Neural crest cell (in vitro differentiated cells): ENCODE data around the gene SLC1A2. TPM values are rescaled to one million over a fixed set of nuclear protein-coding genes. Genes with fewer than 3 reads are reported as not detected.

Experiments
- DNase-seq: peaks from one replicate; pipeline ENCODE4 v3.0.0; 2021; ENCODE audit warnings: low read depth, mixed read lengths, low spot score
- H3K27ac Mint-ChIP-seq: one replicate; pipeline ENCODE4 v1.8.0; 2021; ENCODE audit warnings: mild to moderate bottlenecking, mixed read lengths; ENCODE audit not compliant: unreplicated experiment
- H3K27me3 Mint-ChIP-seq: 2 replicates; pipeline ENCODE4 v1.8.0; 2021; ENCODE audit warnings: low read depth, mild to moderate bottlenecking, mixed read lengths
- H3K36me3 Mint-ChIP-seq: 2 replicates; pipeline ENCODE4 v1.8.0; 2021; ENCODE audit warnings: low read depth, mild to moderate bottlenecking, mixed read lengths
- H3K4me1 Mint-ChIP-seq: 2 replicates; pipeline ENCODE4 v1.8.0; 2021; ENCODE audit warnings: mixed read lengths
- H3K4me3 Mint-ChIP-seq: one replicate; pipeline ENCODE4 v1.8.0; 2021; ENCODE audit warnings: mild to moderate bottlenecking, mixed read lengths
- H3K9me3 Mint-ChIP-seq: 2 replicates; pipeline ENCODE4 v1.8.0; 2021; ENCODE audit warnings: mixed read lengths
- total RNA-seq: library from RNA; stranded (reverse); gene quantifications from 2 replicates; pipeline ENCODE4 v1.2.1, GENCODE V29; 2021
- TF ChIP-seq, protein P1 (sequence below): fragments of 200-600 bp; sonication (generic); conservative IDR thresholded peaks from 2 replicates; pipeline ENCODE4 v1.5.0; 2021; ENCODE audit warnings: antibody characterized with exemption, mild to moderate bottlenecking

SLC1A2 gene
- total RNA-seq, 1 donor from 2014 or later, result 2.7 TPM

DNA sequence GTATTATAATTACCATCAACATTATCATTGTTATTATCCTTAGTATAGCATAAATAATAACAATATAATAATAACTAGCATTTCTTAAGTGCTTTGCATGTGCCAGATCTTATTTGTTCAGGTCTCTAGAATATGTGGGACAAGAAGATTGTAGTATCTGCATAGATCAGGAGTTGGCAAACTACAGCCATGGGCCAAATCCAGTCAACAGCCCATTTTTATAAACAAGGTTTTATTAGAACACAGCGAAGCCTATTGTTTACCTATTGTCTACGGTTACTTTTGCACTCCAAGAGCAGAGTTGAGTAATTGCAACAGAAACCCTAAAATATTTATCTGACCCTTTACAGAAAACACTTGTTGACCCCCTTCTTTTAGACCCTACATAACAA lies 81.4 kb downstream of the SLC1A2 start:
- H3K36me3 Mint-ChIP-seq, result no peaks in the 10 kb centered on the region
- H3K27ac Mint-ChIP-seq, result no peak overlapping the region
- TF ChIP-seq, protein P1, sequence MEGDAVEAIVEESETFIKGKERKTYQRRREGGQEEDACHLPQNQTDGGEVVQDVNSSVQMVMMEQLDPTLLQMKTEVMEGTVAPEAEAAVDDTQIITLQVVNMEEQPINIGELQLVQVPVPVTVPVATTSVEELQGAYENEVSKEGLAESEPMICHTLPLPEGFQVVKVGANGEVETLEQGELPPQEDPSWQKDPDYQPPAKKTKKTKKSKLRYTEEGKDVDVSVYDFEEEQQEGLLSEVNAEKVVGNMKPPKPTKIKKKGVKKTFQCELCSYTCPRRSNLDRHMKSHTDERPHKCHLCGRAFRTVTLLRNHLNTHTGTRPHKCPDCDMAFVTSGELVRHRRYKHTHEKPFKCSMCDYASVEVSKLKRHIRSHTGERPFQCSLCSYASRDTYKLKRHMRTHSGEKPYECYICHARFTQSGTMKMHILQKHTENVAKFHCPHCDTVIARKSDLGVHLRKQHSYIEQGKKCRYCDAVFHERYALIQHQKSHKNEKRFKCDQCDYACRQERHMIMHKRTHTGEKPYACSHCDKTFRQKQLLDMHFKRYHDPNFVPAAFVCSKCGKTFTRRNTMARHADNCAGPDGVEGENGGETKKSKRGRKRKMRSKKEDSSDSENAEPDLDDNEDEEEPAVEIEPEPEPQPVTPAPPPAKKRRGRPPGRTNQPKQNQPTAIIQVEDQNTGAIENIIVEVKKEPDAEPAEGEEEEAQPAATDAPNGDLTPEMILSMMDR, result no peak
- H3K4me1 Mint-ChIP-seq, result peaks cover under 1% of the 10 kb centered on the region
- no peak overlapping the region for H3K4me3 Mint-ChIP-seq
- DNase-seq, result no peak
- H3K27me3 Mint-ChIP-seq, result no peaks in the 10 kb centered on the region
- peaks cover 2% of the 10 kb centered on the region for H3K9me3 Mint-ChIP-seq

DNA sequence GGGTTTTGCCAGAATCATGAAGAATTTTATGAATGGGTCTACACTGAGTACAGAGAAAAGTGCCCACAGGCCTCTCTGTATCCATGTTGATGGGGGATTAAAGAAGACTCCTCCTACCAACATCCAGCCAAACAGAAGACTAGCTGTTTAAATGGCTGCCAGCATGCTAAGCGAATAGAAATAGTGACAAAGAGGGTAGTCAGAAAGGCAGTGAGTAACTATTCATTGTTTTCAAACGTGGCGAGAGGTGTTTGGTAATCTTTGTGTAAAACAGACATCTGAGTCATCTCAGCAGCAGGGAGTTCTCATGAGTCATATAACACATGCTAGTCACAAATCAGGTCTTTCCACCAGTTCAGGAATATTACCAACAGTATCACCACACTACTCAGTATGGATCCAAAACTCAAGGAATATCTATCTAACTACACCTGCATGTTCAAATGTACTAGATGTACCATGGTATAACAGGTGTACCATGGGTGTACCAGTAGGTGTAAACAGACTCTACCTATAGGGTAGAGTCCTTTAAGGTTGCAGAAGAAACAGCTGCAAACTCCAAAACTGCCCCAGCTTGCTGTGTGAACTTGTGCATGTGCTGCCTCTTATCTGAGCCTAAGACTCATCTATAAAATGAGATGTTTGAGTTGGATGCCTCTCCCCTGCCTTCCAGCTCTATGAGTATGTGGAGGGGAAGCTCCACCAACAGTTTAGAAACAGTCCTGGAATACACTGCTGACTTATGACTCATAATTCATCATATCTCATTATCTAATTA lies 82.0 kb downstream of the SLC1A2 start:
- Mint-ChIP-seq H3K4me3 (no peak overlapping the region), H3K4me1 (peaks cover 7% of the 10 kb centered on the region), H3K9me3 (peaks cover 5% of the 10 kb centered on the region), H3K27ac (no peak overlapping the region), H3K27me3 (no peaks in the 10 kb centered on the region), H3K36me3 (no peaks in the 10 kb centered on the region)
- no peak for DNase-seq
- TF ChIP-seq, protein P1, result no peak

DNA sequence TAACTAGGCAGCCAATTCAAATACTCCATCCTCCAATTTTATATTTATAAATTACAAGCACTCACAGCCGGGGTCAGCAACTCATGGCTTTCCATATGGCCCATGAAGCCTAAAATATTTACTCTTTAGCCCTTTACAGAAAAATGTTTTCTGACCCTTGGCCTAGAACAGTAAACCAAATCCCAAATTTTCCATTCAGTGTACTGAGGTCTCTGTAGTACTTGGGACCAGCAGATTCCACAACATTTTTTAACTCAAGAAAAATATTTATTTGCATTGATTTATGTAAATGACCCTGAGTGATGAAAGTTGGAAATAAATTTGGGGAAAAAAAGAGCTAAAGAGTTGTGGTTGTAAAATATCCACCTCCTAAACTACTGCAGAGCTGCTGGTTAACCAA lies 82.6 kb downstream of the SLC1A2 start:
- no peak overlapping the region for H3K27ac Mint-ChIP-seq
- peaks cover 5% of the 10 kb centered on the region for H3K9me3 Mint-ChIP-seq
- TF ChIP-seq, protein P1, result no peak
- H3K27me3 Mint-ChIP-seq, result no peaks in the 10 kb centered on the region
- DNase-seq, result no peak
- H3K36me3 Mint-ChIP-seq, result no peaks in the 10 kb centered on the region
- no peak overlapping the region for H3K4me3 Mint-ChIP-seq
- H3K4me1 Mint-ChIP-seq, result peaks cover 7% of the 10 kb centered on the region

DNA sequence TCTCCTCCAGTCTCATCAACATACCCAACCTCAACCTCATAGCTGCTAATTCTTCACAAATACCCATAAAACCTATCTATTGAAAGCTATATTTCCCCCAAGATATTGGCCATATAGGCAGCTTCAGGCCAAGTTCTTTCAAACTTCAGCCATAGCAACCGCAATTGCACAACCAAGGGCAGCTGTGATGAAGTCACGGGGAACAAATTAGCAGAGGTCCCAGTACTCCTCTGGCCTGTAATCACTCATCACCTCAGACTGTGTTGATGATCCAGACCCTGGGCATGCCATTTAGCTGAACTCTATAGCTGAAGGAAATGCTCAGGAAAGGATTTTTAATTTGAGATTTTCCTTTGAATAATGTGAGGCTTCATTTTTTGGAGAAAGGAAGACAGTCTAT lies 84.1 kb downstream of the SLC1A2 start:
- no peak for DNase-seq
- no peak overlapping the region for H3K27ac Mint-ChIP-seq
- no peaks in the 10 kb centered on the region for H3K27me3 Mint-ChIP-seq
- peaks cover 5% of the 10 kb centered on the region for H3K9me3 Mint-ChIP-seq
- TF ChIP-seq, protein P1, result no peak
- H3K36me3 Mint-ChIP-seq, result no peaks in the 10 kb centered on the region
- H3K4me3 Mint-ChIP-seq, result no peak overlapping the region
- H3K4me1 Mint-ChIP-seq, result peaks cover 7% of the 10 kb centered on the region

DNA sequence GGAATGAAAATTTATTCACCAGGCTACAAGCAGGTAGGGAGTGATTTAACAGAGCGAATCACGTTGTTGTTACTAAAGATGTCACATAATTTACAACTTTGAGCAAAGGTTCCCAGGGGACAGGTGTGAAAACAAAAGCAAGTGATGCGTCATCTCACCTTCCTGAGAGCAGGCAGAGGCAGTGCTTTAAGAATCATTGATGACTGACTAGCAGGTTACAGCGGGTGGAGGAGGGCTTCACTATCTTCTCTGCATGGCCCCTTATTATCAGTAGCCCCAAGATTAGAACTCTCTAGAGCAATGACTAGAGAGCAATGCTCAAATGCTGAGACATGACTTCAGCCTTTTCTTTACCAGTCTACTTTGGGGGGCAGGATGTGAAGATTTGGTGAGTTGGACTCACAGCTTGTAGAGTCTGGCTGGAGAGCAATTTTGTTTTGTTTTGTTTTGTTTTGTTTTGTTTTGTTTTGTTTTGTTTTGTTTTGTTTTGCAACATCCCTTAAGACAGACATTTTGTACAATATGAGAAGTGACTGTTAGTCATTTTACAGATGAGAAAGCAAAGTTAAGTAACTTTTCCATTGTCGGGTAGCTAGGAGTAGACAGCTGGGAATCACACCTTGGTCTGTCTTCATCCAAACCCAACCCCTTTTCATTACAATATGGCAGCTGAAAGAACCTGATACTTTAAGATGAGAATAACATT lies 84.8 kb downstream of the SLC1A2 start:
- peaks cover 7% of the 10 kb centered on the region for H3K4me1 Mint-ChIP-seq
- peaks cover 5% of the 10 kb centered on the region for H3K9me3 Mint-ChIP-seq
- no peak overlapping the region for H3K27ac Mint-ChIP-seq

More for the DNA sequence above, 84.8 kb downstream of the SLC1A2 start:
- TF ChIP-seq, protein P1, result no peak
- DNase-seq, result no peak
- H3K27me3 Mint-ChIP-seq, result no peaks in the 10 kb centered on the region
- H3K4me3 Mint-ChIP-seq, result no peak overlapping the region
- H3K36me3 Mint-ChIP-seq, result no peaks in the 10 kb centered on the region
